HG02623 (cell line): ENCODE results near the gene CD180.
"Not testable (repeated sequence)": the region's sequence is repeated elsewhere in the genome, so short reads cannot be mapped to it uniquely, and the experiment has no call there.

Experiments used
- ATAC-seq: cut with Tn5 transposase; IDR thresholded peaks from one replicate; pipeline ENCODE4 v1.9.1; 2021; ENCODE audit warnings: moderate library complexity; ENCODE audit not compliant: unreplicated experiment

CD180 gene

DNA sequence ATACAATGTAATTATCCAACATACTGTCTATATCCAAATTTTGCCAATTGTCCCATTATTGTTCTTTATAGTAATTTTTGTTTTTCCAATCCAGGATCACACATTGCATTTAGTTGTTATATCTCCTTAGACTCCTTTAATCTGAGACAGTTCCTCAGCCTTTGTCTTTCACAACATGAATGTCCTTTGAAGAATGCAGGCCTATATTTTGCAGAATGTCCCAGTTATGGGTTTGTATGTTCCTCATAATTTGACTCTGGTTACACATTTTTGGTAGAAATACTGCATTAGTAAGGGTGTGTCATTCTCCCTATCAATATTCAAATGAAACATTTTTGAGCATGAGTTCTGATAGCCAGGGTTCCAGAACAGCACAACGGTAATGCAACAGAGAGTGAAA, 6.7 kb downstream of the CD180 start:
- no peak for ATAC-seq

DNA sequence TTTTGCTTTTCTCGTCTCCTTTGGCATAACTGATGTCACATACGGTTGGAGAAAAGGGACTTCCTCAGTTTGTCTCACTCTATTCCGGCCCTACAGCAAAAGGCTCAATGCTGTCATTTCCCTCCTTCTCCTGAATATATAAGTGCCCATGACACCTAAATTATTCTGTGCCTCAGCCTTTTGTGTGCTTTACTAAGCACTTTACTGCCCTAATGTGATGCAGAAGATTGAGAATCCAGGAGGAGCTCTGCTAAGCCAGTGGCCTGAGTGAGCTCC, 7.6 kb downstream of the CD180 start:
- ATAC-seq: no peak

DNA sequence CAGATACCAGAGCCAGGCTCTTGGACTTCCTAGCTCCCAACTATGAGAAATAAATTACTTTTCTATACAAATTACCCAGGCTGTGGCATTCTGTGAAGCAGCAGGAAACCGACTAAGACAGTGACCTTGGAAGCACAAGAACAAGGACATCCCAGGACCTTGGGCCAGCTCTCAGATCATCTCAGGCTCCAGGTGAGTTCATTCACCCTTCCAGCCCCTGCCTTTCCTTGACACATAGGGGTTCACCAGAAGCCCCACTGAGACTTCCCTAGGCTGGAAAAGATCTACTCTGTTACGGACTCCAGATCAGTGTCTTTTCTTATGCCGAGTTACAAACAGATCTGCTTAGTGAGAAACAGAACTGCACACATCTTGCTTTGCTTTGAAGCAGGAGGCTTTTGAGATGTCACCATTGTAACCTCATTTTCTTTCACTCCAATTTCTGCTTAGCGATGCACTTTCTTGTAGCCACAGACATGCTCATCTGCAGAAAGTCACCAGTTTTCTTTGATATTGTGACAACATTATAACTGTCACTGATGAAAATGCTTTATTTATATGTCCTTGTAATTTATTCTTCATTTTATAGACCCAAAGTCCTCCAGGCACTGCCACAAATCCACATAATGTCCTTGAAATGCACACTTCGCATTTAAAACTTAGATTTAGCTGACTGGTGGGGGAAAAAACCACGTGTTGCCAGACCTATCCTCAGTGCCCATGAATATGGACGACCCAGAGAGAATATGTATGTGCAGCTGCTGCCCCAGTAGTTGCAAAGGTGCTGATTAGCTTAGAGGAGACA, 8.1 kb downstream of the CD180 start:
- no peak for ATAC-seq

DNA sequence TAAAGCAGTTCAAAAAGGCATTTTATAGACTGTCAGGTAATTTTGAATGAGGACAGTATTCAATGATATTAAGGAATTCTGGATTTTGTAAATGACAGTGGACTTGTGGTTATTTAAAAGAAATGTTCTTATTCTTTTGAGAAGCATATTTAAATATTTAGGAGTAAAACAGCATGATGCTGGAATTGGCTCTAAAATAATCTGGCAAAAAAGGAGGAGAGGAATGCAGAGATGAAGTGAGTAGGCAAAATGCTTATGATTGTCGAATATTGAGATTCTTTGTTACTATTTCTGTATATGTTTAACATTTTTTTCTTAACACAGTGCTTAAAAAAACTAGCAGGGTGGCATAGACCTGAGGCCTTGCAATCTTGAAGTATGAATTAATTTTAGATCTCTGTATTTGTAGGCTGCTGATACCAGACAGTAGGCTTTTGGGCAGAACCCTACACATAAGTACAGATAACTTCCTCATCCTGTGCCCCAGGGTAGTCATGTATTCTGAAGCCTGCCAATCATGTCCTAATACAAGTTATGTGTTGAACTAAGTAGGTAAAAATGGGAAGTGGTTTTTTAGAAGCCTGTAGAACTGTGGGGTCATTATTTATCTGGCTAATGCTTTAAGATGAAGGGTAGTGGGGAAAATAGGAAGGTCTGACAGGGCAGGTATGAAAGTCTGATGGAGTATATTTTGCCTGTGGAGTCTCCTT, 9.4 kb downstream of the CD180 start:
- ATAC-seq: no peak

DNA sequence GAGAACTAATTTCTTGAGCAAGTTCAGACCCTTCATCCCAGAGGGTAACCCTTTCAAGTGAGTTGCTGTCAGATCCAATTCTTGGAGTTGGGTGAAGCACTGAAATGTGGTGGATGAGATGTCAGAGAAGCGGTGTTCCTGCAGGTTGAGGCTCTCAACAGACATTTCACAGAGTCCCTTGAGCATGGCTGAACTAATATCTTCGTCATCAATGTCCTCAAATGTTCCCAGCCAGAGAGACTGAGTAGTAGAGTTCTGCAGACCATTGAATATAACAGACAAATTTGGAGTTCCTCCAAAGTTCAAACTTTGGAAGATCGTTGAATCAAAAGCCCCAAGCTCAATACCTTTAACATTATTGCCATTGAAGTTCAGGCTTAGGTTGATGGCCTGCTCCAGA, 12.7 kb downstream of the CD180 start:
- ATAC-seq: no peak

DNA sequence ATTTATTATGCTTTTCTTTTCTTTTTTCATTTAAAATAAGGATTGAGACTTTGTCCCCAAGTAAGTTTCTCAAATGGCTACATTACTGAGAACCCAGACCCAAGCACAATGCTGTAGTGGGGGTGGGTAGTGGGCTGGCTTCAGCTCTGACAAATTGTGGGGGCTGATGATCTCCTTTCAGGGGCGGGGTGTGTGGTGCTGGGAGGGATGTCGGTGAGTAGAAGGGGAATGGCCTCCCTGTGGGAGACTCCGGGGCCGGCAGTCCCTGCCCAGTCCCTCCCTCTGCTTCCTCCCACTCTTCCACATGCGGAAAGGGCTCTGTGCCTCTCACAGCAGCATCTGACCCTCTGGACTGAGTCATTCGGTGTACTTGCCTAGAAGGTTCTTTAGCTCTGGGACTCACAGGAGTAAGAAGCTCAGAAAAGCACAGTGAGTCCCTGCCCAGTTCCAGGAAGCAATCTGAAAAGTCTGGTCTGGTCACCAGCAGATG, 14.3 kb downstream of the CD180 start:
- no peak for ATAC-seq

GRCh38 chr5:67181648-67182221, 14.9 kb downstream of the CD180 start:
- no peak for ATAC-seq

DNA sequence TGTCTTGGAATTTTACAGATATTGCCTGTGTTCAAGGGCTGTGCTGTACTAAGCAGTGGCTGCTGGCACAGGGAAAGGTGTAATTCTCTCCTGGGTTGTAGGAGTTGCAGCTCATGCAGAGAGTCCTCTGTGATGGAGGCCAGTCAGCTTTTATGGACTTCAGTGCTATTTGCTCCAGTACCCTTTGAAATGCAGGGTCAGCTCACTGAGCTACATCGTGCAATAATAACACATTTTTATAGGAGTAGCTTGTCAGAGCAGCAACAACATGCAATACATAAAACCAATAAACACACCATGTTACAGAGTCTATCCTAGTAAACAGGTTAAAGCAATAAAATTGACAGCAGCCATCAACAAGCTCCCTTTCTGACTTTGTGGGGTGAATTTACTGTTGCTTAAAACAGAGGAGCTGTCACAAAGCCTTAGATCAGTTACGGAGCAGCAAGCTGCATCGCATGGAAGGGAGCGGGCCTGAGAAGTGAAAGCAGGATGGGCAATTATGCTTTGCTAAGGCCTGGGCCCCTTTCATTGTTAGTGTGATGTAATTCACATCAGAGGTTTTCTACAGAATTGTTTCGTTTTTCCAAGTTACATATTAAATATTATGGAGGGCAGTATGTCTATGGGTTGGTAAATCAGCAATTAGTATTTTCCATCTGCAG, 16.8 kb downstream of the CD180 start:
- ATAC-seq: no peak

- ATAC-seq: no peak
Observed at GRCh38 chr5:67178966-67179365, 17.6 kb downstream of the CD180 start.

- no peak for ATAC-seq
Observed at GRCh38 chr5:67178085-67178484, 18.5 kb downstream of the CD180 start.

- ATAC-seq: no peak
Observed at GRCh38 chr5:67176936-67177335, 19.7 kb downstream of the CD180 start.

- no peak for ATAC-seq
Observed at GRCh38 chr5:67173959-67174358, 22.6 kb downstream of the CD180 start.

DNA sequence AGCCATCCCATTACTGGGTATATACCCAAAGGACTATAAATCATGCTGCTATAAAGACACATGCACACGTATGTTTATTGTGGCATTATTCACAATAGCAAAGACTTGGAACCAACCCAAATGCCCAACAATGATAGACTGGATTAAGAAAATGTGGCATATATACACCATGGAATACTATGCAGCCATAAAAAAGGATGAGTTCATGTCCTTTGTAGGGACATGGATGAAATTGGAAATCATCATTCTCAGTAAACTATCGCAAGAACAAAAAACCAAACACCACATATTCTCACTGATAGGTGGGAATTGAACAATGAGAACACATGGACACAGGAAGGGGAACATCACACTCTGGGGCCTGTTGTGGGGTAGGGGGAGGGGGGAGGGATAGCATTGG, 23.2 kb downstream of the CD180 start:
- not testable (repeated sequence) for ATAC-seq

DNA sequence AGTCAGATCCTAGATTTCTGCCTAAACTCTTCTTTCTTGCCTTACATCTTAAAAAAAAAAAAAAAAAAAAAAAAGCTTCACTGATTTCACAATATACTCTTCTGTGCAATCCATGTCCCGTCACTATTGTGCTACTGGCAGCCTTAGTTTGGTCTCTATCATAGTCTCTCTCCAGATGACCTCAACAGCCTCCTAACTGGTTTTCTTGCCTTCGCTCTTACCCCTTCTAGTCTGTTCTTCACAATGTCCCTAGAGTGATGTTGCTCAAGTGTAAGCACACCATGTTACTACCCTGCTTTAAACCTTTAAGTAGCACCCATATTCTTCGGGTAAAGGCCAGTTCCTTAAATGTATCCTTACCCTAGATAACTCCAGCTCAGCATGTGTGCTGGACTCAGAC, 25.8 kb downstream of the CD180 start:
- no peak for ATAC-seq

- ATAC-seq: no peak
Observed at GRCh38 chr5:67168069-67168468, 28.5 kb downstream of the CD180 start.

DNA sequence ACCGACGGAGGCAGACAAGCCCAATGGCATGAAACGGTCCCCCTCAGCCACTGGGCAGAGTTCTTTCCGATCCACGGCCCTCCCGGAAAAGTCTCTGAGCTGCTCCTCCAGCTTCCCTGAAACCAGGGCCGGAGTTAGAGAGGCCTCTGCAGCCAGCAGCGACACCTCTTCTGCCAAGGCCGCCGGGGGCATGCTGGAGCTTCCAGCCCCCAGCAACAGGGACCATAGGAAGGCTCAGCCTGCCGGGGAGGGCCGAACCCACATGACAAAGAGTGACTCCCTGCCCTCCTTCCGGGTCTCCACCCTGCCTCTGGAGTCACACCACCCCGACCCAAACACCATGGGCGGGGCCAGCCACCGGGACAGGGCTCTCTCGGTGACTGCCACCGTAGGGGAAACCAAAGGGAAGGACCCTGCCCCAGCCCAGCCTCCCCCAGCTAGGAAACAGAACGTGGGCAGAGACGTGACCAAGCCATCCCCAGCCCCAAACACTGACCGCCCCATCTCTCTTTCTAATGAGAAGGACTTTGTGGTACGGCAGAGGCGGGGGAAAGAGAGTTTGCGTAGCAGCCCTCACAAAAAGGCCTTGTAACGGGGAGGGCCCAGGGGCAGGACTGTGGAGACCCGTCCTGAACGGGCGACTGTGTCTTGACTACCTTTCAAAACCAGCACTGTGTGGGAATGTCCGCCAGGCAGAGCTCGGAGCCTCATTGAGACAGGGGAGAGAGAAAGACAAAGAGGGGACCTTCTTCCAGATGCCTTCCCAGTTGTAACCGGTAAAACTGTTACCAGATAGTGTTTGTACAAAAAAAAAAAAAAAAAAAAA, 29.9 kb downstream of the CD180 start:
- ATAC-seq: peak; percentile 36

DNA sequence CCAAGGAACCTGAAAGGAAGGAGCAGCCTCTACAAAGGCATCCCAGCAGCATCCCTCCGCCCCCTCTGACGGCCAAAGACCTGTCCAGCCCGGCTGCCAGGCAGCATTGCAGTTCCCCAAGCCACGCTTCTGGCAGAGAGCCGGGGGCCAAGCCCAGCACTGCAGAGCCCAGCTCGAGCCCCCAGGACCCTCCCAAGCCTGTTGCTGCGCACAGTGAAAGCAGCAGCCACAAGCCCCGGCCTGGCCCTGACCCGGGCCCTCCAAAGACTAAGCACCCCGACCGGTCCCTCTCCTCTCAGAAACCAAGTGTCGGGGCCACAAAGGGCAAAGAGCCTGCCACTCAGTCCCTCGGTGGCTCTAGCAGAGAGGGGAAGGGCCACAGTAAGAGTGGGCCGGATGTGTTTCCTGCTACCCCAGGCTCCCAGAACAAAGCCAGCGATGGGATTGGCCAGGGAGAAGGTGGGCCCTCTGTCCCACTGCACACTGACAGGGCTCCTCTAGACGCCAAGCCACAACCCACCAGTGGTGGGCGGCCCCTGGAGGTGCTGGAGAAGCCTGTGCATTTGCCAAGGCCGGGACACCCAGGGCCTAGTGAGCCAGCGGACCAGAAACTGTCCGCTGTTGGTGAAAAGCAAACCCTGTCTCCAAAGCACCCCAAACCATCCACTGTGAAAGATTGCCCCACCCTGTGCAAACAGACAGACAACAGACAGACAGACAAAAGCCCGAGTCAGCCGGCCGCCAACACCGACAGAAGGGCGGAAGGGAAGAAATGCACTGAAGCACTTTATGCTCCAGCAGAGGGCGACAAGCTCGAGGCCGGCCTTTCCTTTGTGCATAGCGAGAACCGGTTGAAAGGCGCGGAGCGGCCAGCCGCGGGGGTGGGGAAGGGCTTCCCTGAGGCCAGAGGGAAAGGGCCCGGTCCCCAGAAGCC, 30.8 kb downstream of the CD180 start:
- peak; percentile 88 for ATAC-seq

- ATAC-seq: no peak
Observed at GRCh38 chr5:67164856-67165525, 31.6 kb downstream of the CD180 start.
